Endothelial cell of umbilical vein (primary cell): ENCODE results near the gene YWHAG. TPM values are rescaled to one million over a fixed set of nuclear protein-coding genes. Genes with fewer than 3 reads are reported as not detected.

Experiments
- BruUV-seq: library from RNA; stranded (reverse); fragments of 400-500 nt; replicated peaks from 2 replicates; lab custom pipeline; 2021; lab: Mats Ljungman, UMichigan
- CTCF ChIA-PET: fragments of 300-600, 350-600 bp; sonication (Branson Sonifier 250); formaldehyde crosslinking; loops from one replicate; lab custom pipeline; 2021; ENCODE audit warnings: antibody characterized with exemption, inconsistent platforms; lab: Charles Lee
- POLR2A ChIA-PET: fragments of 300-600, 350-600 bp; sonication (Branson Sonifier 250); formaldehyde crosslinking; loops from one replicate; lab custom pipeline; 2021; ENCODE audit warnings: antibody characterized with exemption, inconsistent platforms; lab: Charles Lee
- DNase-seq: peaks from one replicate; pipeline ENCODE4 v3.0.0-alpha.2; 2011; ENCODE audit warnings: low read depth, low spot score
- FAIRE-seq: peaks from 2 replicates; lab custom pipeline; 2011; peaks lifted over from hg19 to GRCh38; lab: Jason Lieb, UNC
- H2AFZ ChIP-seq: 2 replicates; pipeline ENCODE4 v1.6.0; 2012; ENCODE audit warnings: low read depth, low read length, control low read depth, inconsistent platforms
- H3K27ac ChIP-seq: 2 replicates; pipeline ENCODE4 v1.5.1; 2011; ENCODE audit warnings: low read depth, mild to moderate bottlenecking, control low read depth, low read length, moderate library complexity; ENCODE audit not compliant: insufficient read depth
- H3K27me3 ChIP-seq, 2 experiments: 2 replicates each; pipeline versions ENCODE4 v1.6.0 to v1.6.1; 2011; ENCODE audit warnings: low read length in 2 of 2, mixed read lengths in 1 of 2; ENCODE audit not compliant: control insufficient read depth in 2 of 2, insufficient read depth in 2 of 2
- H3K36me3 ChIP-seq, 2 experiments: 2 replicates in 1 of 2; 3 replicates in 1 of 2; pipeline ENCODE4 v1.5.1; 2011; ENCODE audit warnings: low read length in 2 of 2, mild to moderate bottlenecking in 1 of 2, moderate library complexity in 1 of 2; ENCODE audit not compliant: control insufficient read depth in 2 of 2, insufficient read depth in 2 of 2; ENCODE audit errors: extremely low read depth in 1 of 2
- H3K4me1 ChIP-seq: 3 replicates; pipeline ENCODE4 v1.5.1; 2011; ENCODE audit warnings: mild to moderate bottlenecking, low read length; ENCODE audit not compliant: control insufficient read depth, insufficient read depth; ENCODE audit errors: extremely low read depth
- H3K4me2 ChIP-seq: 2 replicates; pipeline ENCODE4 v1.6.1; 2011; ENCODE audit warnings: low read length, control low read depth, mixed read lengths; ENCODE audit not compliant: insufficient read depth
- H3K4me3 ChIP-seq, 3 experiments: fragments of 200-600 bp in 1 of 3; sonication (generic), shearing (Covaris generic) in 1 of 3; replicated peaks in 1 of 3; 2 replicates each; pipeline ENCODE4 v1.5.1; 2011 to 2016; ENCODE audit warnings: control low read depth in 3 of 3, low read length in 3 of 3, mild to moderate bottlenecking in 2 of 3, inconsistent platforms in 1 of 3, low read depth in 1 of 3, moderate library complexity in 1 of 3; ENCODE audit not compliant: insufficient read depth in 1 of 3
- H3K79me2 ChIP-seq: 2 replicates; pipeline ENCODE4 v1.6.0; 2012; ENCODE audit warnings: low read length, inconsistent platforms; ENCODE audit not compliant: control insufficient read depth, insufficient read depth
- H3K9ac ChIP-seq: replicated peaks from 2 replicates; pipeline ENCODE3; 2011; ENCODE audit warnings: low read length, control low read depth; ENCODE audit not compliant: insufficient read depth; ENCODE audit errors: extremely low read depth
- H3K9me1 ChIP-seq: replicated peaks from 3 replicates; pipeline ENCODE4 v1.6.0; 2011; ENCODE audit warnings: mild to moderate bottlenecking, low read length; ENCODE audit not compliant: control insufficient read depth, insufficient read depth; ENCODE audit errors: extremely low read depth
- H3K9me3 ChIP-seq: replicated peaks from 2 replicates; pipeline ENCODE4 v1.5.1; 2012; ENCODE audit warnings: low read length, inconsistent platforms; ENCODE audit not compliant: control insufficient read depth, insufficient read depth
- H4K20me1 ChIP-seq: replicated peaks from 2 replicates; pipeline ENCODE3; 2011; ENCODE audit warnings: mild to moderate bottlenecking, low read length; ENCODE audit not compliant: control insufficient read depth, insufficient read depth; ENCODE audit errors: extremely low read depth
- CTCF ChIP-seq, 2 donors: IDR thresholded peaks; 1 replicate in 1 of 2; 2 replicates in 1 of 2; pipeline ENCODE4 v1.5.1; 2011; ENCODE audit warnings: low read length in 2 of 2, mild to moderate bottlenecking in 2 of 2, moderate library complexity in 2 of 2, control low read depth in 1 of 2, inconsistent platforms in 1 of 2, low read depth in 1 of 2; ENCODE audit not compliant: insufficient read depth in 1 of 2; ENCODE audit errors: extremely low read depth in 1 of 2
- EZH2 ChIP-seq: IDR thresholded peaks from 2 replicates; pipeline ENCODE4 v1.6.1; 2012; ENCODE audit warnings: borderline replicate concordance, low read depth, mild to moderate bottlenecking, moderate library complexity, low read length, inconsistent platforms; ENCODE audit not compliant: severe bottlenecking
- FOS ChIP-seq: IDR thresholded peaks from 2 replicates; pipeline ENCODE4 v1.6.1; 2011; ENCODE audit warnings: mild to moderate bottlenecking, low read length, moderate library complexity, borderline replicate concordance; ENCODE audit not compliant: insufficient read depth
- GATA2 ChIP-seq: IDR thresholded peaks from 2 replicates; pipeline ENCODE4 v1.7.0; 2011; ENCODE audit warnings: low read depth, mild to moderate bottlenecking, moderate library complexity, mixed read lengths, low read length; ENCODE audit not compliant: insufficient read length, insufficient read depth
- MAX ChIP-seq: IDR thresholded peaks from 2 replicates; pipeline ENCODE4 v1.6.1; 2011; ENCODE audit not compliant: insufficient read depth, insufficient read length
- MYC ChIP-seq: IDR thresholded peaks from one replicate; pipeline ENCODE4 v1.6.1; 2011; ENCODE audit warnings: mild to moderate bottlenecking, low read depth, low read length
- POLR2A ChIP-seq: IDR thresholded peaks from 2 replicates; pipeline ENCODE4 v1.6.1; 2012; ENCODE audit warnings: low read depth, mild to moderate bottlenecking, control low read depth, low read length
- POLR2AphosphoS5 ChIP-seq: IDR thresholded peaks from 2 replicates; pipeline ENCODE4 v1.6.1; 2012; ENCODE audit warnings: low read depth, mild to moderate bottlenecking, control low read depth, low read length, moderate library complexity; ENCODE audit not compliant: insufficient read depth
- dilution Hi-C: fragments of 300-500 bp; cut with MboI; formaldehyde crosslinking; loops from one replicate; pipeline ENCODE4 v1.15.0; 2019; ENCODE audit warnings: low sequenced_read_pairs; ENCODE audit not compliant: extremely low pct_ligation_motif_present
- intact Hi-C: fragments of 100-400 bp; cut with micrococcal nuclease; formaldehyde crosslinking; loops from one replicate; pipeline ENCODE4 v1.10.0; 2022
- polyA plus RNA-seq, 4 experiments: library from polyadenylated mRNA; depleted of rRNA in 3 of 4; stranded (reverse) in 3 of 4; unstranded in 1 of 4; fragments of >200 nt; gene quantifications; 2 replicates each; pipeline versions ENCODE4 v1.2.1 to v1.2.3, GENCODE V29; 2011 to 2012; ENCODE audit warnings: missing spikeins in 1 of 4
- total RNA-seq: library from RNA; stranded (reverse); gene quantifications from 2 replicates; pipeline ENCODE4 v1.2.3, GENCODE V29; 2021

Gene YWHAG
- total and polyA plus RNA-seq, 2 donors (not counting 3 experiments of a cell fraction or from before 2014, with no cell fraction given), result 55.6 to 205 TPM

- peaks cover 19 to 24% of the 10 kb centered on the region in 2 experiments for H3K36me3 ChIP-seq
- intact Hi-C loops (no loop called here), dilution Hi-C loops (no loop called here)
- peaks cover 100% of the 10 kb centered on the region for H3K79me2 ChIP-seq
- no peak overlapping the region for H3K4me3 ChIP-seq
- no peaks in the 10 kb centered on the region for H3K9me1 ChIP-seq
- no peak overlapping the region for H3K9ac ChIP-seq
- DNase-seq, result no peak
- H2AFZ ChIP-seq, result no peak overlapping the region
- no peaks in the 10 kb centered on the region for H3K9me3 ChIP-seq
- no peak for FAIRE-seq
- H3K27me3 ChIP-seq, result no peaks in the 10 kb centered on the region
- H4K20me1 ChIP-seq, result peaks cover 14% of the 10 kb centered on the region
- TF ChIP-seq GATA2, result no peak
- no peak for TF ChIP-seq MAX
- TF ChIP-seq POLR2A, result no peak
- TF ChIP-seq CTCF (IDR thresholded peaks at IDR 0.05; ENCODE audit: extremely low read depth in 1 of 2, insufficient read depth in 1 of 2, low read depth in 1 of 2, low read length in 2 of 2), result no peak
- no peak for TF ChIP-seq EZH2
- no peak for TF ChIP-seq MYC
- no peak for TF ChIP-seq FOS
- TF ChIP-seq POLR2AphosphoS5, result no peak
- no peak overlapping the region for H3K4me2 ChIP-seq
- POLR2A ChIA-PET, result no interaction called here
- no peak overlapping the region for H3K27ac ChIP-seq
- peaks cover 39% of the 10 kb centered on the region for H3K4me1 ChIP-seq
- no TSS peak for BruUV-seq
- CTCF ChIA-PET, result no interaction called here
Measured at GRCh38 chr7:76343931-76344321, 14.9 kb downstream of the YWHAG start.
